RWPE1 (cell line): ENCODE results near the gene PRICKLE2.

Experiments used
- CTCF ChIA-PET: fragments of 350-600 bp; sonication (Branson Sonifier 250); formaldehyde crosslinking; extraction: SDS; loops from one replicate; lab custom pipeline; 2021; lab: Yijun Ruan, JAX
- POLR2A ChIA-PET: fragments of 400-600 bp; formaldehyde crosslinking; extraction: SDS; loops from one replicate; lab custom pipeline; 2020; ENCODE audit warnings: antibody characterized with exemption; ENCODE audit not compliant: low non-redundant PET; lab: Yijun Ruan, JAX
- DNase-seq: peaks from one replicate; pipeline ENCODE4 v3.0.0; 2012; ENCODE audit warnings: low spot score
- H3K27ac ChIP-seq: fragments of 450-650 bp; 2 replicates; pipeline ENCODE4 v1.5.1; 2017
- CTCF ChIP-seq: fragments of 450-650 bp; conservative IDR thresholded peaks from 2 replicates; pipeline ENCODE4 v1.5.1; 2017; ENCODE audit warnings: low read depth, mild to moderate bottlenecking

Gene PRICKLE2

DNA sequence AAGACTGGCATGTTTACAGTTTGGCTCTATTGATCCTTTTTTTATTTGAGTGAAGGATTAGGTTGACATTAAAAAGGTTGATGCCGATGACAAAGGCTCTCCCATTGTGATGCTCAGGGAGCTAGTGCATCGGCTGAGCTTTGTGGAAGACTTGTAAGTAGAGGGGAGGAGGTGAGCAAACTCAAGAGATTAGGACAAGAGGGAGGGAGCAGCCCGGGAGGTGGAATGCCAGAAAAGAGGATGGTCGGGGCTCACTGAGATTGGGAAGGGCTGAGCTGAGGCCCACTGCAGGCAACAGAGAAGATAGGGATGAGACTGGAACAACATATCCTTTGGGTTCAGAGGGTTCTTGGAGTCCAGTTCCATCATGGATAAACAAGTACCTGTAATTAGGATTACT lies 175.4 kb downstream of the PRICKLE2 start:
- POLR2A ChIA-PET: no interaction called here
- TF ChIP-seq CTCF: no peak
- DNase-seq: no peak
- CTCF ChIA-PET: interaction anchor here (0.6 kb wide), 1 partner anchor 9 kb away, joined by 5 read pairs; no protein-coding TSS in a partner anchor
- H3K27ac ChIP-seq: no peak overlapping the region

- H3K27ac ChIP-seq: no peak overlapping the region
- TF ChIP-seq CTCF: no peak
- POLR2A ChIA-PET: no interaction called here
- no peak for DNase-seq
- CTCF ChIA-PET: interaction anchor here (0.6 kb wide), 1 partner anchor 10 kb away, joined by 5 read pairs; no protein-coding TSS in a partner anchor
Measured at GRCh38 chr3:64049136-64049535, 176.1 kb downstream of the PRICKLE2 start.

- CTCF ChIA-PET: no interaction called here
- POLR2A ChIA-PET: no interaction called here
- no peak for TF ChIP-seq CTCF
Measured at GRCh38 chr3:64048631-64049061, 176.6 kb downstream of the PRICKLE2 start.

DNA sequence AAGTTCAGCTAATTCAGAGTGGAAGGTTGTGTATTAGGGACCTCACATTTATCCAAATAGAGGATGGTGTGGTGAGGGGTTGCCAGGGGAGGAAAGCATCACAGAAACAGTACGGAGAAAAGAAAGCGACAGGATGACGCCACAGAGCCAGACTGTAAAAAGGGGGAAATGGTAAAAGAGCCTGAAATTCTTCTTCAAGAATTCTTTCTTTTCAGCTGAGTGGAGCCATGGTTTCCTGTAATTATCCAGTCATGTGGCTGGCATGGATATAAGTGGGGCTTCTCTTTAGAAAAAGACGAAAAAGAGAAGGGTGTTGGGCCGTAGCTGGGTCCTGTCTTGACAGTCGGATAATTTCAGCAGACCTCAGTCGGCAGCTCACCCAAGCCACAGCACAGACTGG lies 177.5 kb downstream of the PRICKLE2 start:
- POLR2A ChIA-PET: no interaction called here
- no peak for DNase-seq
- TF ChIP-seq CTCF: no peak
- CTCF ChIA-PET: no interaction called here
- H3K27ac ChIP-seq: no peak overlapping the region

More at GRCh38 chr3:64048631-64049061, 176.6 kb downstream of the PRICKLE2 start:
- no peak overlapping the region for H3K27ac ChIP-seq
- DNase-seq: no peak

- TF ChIP-seq CTCF: no peak
- ChIA-PET POLR2A (no interaction called here), CTCF (no interaction called here)
- H3K27ac ChIP-seq: no peak overlapping the region
- no peak for DNase-seq
Measured at GRCh38 chr3:64046996-64047594, 178.2 kb downstream of the PRICKLE2 start.

DNA sequence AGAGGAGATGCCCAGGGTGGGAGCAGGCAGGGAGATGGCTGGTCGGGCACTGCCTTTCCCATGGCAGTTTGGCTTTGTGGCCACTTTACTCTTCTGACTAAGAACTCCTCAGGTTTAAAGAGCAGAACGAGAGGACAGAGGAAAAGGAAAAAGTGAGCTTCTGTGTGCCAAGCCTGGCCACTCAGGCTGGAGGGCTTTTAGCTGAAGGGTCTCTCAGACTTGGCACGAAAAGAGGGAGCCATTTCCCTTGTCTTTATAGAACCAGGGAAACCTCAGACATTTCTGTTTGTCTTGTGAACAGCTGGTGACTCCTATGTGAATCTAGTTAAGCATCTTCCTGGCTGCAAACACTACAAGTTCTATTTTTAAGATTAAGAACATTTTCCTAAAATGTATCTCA lies 178.7 kb downstream of the PRICKLE2 start:
- ChIA-PET POLR2A (no interaction called here), CTCF (no interaction called here)
- DNase-seq: no peak
- TF ChIP-seq CTCF: no peak
- H3K27ac ChIP-seq: no peak overlapping the region
